ENCODE data around the gene DRC3. TPM values are rescaled to one million over a fixed set of nuclear protein-coding genes. Genes with fewer than 3 reads are reported as not detected.

Gene DRC3
- polyA plus RNA-seq, 1 donor (not counting 4 experiments of a cell fraction or from before 2014, with no cell fraction given), result 0.69 TPM

DNA sequence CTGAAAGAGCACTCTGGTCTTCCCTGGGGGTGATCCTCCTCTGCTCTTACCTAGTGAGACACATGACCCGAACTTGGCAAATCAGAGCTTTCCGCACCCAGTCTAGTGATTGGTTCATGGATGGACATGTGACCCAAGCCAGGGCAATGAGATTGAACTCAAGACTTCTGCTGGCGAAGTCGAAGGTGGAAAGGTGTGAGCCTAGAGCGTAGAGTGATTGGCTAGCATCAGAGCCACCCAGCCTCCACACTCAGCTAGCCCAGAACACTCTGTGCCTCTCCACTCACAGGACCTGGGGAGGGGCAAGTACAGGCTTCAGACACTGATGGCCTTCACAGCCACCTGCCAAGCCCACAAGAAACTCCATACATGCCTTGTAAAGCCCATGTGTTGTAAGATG, 48.7 kb downstream of the DRC3 start:
- no peaks in the 10 kb centered on the region for H4K20me1 ChIP-seq (ENCODE audit: control insufficient read depth, extremely low read depth, insufficient read depth, low read length)
- no peak overlapping the region for H3K4me2 ChIP-seq (ENCODE audit: control insufficient read depth, extremely low read depth, insufficient read depth, low read depth, low read length)
- no peaks in the 10 kb centered on the region for H3K79me2 ChIP-seq (ENCODE audit: control insufficient read depth, insufficient read depth, low read length)
- H3K4me1 ChIP-seq (ENCODE audit: control insufficient read depth, extremely low read depth, insufficient read depth, low read length), result peaks cover 16% of the 10 kb centered on the region
- dilution Hi-C loops (cut with MboI; ENCODE audit: extremely low pct_ligation_motif_present, low sequenced_read_pairs), result no loop called here
- no peak overlapping the region for H2AFZ ChIP-seq (ENCODE audit: control insufficient read depth, low read length)
- DNase-seq (ENCODE audit: low read depth, low spot score), result no peak
- H3K27ac ChIP-seq (ENCODE audit: control insufficient read depth, insufficient read depth, low read length), result no peak overlapping the region
- H3K27me3 ChIP-seq (ENCODE audit: control insufficient read depth, extremely low read depth, insufficient read depth, low read length), result no peaks in the 10 kb centered on the region
- no peaks in the 10 kb centered on the region for H3K9me1 ChIP-seq (ENCODE audit: control insufficient read depth, extremely low read depth, insufficient read depth, low read length)
- no peak for TF ChIP-seq EZH2 (IDR thresholded peaks at IDR 0.05; ENCODE audit: low read length)
- TF ChIP-seq, protein P1, sequence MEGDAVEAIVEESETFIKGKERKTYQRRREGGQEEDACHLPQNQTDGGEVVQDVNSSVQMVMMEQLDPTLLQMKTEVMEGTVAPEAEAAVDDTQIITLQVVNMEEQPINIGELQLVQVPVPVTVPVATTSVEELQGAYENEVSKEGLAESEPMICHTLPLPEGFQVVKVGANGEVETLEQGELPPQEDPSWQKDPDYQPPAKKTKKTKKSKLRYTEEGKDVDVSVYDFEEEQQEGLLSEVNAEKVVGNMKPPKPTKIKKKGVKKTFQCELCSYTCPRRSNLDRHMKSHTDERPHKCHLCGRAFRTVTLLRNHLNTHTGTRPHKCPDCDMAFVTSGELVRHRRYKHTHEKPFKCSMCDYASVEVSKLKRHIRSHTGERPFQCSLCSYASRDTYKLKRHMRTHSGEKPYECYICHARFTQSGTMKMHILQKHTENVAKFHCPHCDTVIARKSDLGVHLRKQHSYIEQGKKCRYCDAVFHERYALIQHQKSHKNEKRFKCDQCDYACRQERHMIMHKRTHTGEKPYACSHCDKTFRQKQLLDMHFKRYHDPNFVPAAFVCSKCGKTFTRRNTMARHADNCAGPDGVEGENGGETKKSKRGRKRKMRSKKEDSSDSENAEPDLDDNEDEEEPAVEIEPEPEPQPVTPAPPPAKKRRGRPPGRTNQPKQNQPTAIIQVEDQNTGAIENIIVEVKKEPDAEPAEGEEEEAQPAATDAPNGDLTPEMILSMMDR (optimal IDR thresholded peaks at IDR 0.05 in 1 of 3, IDR thresholded peaks at IDR 0.05 in 1 of 3, conservative IDR thresholded peaks at IDR 0.05 in 1 of 3; ENCODE audit: extremely low read depth in 1 of 3, insufficient read depth in 2 of 3, low read length in 3 of 3), result no peak
- H3K9ac ChIP-seq (ENCODE audit: control insufficient read depth, extremely low read depth, insufficient read depth, low read length), result no peak overlapping the region
- no peak overlapping the region for H3K4me3 ChIP-seq (ENCODE audit: control insufficient read depth in 2 of 3, extremely low read depth in 1 of 3, insufficient read depth in 2 of 3, low read depth in 1 of 3, low read length in 3 of 3)
- FAIRE-seq, result no peak
- peaks cover 3 to 13% of the 10 kb centered on the region in 2 experiments for H3K36me3 ChIP-seq (ENCODE audit: control insufficient read depth in 2 of 2, extremely low read depth in 1 of 2, insufficient read depth in 2 of 2, low read length in 2 of 2)
- H3K9me3 ChIP-seq (ENCODE audit: control insufficient read depth, low read depth, low read length), result no peaks in the 10 kb centered on the region

DNA sequence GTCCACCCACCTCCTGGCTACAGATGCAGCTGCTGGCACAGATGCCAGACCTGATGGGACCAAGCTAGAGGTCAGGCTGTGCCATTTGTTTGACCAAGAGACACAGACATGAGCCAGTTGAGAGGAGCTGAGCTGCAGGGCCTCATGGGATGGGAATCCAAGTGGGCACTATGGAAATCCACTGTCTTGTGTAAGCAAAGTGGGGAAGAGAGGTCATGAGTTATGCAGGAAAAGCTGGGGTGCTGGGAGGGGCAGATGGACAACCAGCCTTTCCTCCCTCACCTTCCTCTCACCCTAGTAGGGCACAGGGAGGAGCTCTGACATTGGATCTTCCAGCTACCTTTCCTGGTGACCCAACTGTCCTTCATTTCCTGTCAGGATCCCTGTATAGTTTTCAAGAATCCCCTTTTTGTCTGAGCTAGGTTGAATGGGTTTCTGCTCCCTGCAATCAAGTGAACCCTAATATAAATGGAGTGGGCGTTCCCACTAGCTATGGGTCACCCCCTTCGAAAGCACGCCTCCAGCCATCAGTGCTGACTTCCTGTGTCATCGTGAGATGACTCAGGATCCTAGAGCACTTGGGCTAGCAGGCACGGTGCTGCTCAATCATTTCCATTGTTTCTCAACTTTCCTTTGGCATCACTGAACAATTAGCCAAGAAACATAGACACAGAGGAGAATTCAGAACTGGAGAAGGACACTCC, 52.7 kb downstream of the DRC3 start:
- H3K79me2 ChIP-seq (ENCODE audit: control insufficient read depth, insufficient read depth, low read length), result no peaks in the 10 kb centered on the region
- dilution Hi-C loops (cut with MboI; ENCODE audit: extremely low pct_ligation_motif_present, low sequenced_read_pairs), result no loop called here
- H2AFZ ChIP-seq (ENCODE audit: control insufficient read depth, low read length), result no peak overlapping the region
- no peak overlapping the region for H3K4me3 ChIP-seq (ENCODE audit: control insufficient read depth in 2 of 3, extremely low read depth in 1 of 3, insufficient read depth in 2 of 3, low read depth in 1 of 3, low read length in 3 of 3)
- H3K9me1 ChIP-seq (ENCODE audit: control insufficient read depth, extremely low read depth, insufficient read depth, low read length), result peaks cover 3% of the 10 kb centered on the region
- H3K9ac ChIP-seq (ENCODE audit: control insufficient read depth, extremely low read depth, insufficient read depth, low read length), result no peak overlapping the region
- H3K36me3 ChIP-seq (ENCODE audit: control insufficient read depth in 2 of 2, extremely low read depth in 1 of 2, insufficient read depth in 2 of 2, low read length in 2 of 2), result peaks cover 10 to 14% of the 10 kb centered on the region in 2 experiments
- H3K27me3 ChIP-seq (ENCODE audit: control insufficient read depth, extremely low read depth, insufficient read depth, low read length), result no peaks in the 10 kb centered on the region
- no peak for TF ChIP-seq EZH2 (IDR thresholded peaks at IDR 0.05; ENCODE audit: low read length)
- TF ChIP-seq, protein P1 (optimal IDR thresholded peaks at IDR 0.05 in 1 of 3, IDR thresholded peaks at IDR 0.05 in 1 of 3, conservative IDR thresholded peaks at IDR 0.05 in 1 of 3; ENCODE audit: extremely low read depth in 1 of 3, insufficient read depth in 2 of 3, low read length in 3 of 3), result no peak
- peak overlapping the region; percentile 22 for H3K4me2 ChIP-seq (ENCODE audit: control insufficient read depth, extremely low read depth, insufficient read depth, low read depth, low read length)
- no peak for DNase-seq (ENCODE audit: low read depth, low spot score)
- peak; percentile 99 for FAIRE-seq
- peak overlapping the region; percentile 16 for H3K27ac ChIP-seq (ENCODE audit: control insufficient read depth, insufficient read depth, low read length)
- no peaks in the 10 kb centered on the region for H3K9me3 ChIP-seq (ENCODE audit: control insufficient read depth, low read depth, low read length)
- no peaks in the 10 kb centered on the region for H4K20me1 ChIP-seq (ENCODE audit: control insufficient read depth, extremely low read depth, insufficient read depth, low read length)
- peaks cover 29% of the 10 kb centered on the region for H3K4me1 ChIP-seq (ENCODE audit: control insufficient read depth, extremely low read depth, insufficient read depth, low read length)
